ENCODE results near the gene PBX1.
"Not testable (repeated sequence)": the region's sequence is repeated elsewhere in the genome, so short reads cannot be mapped to it uniquely, and the experiment has no call there.

PBX1 gene

GRCh38 chr1:164592634-164593033 is 33.6 kb downstream of the PBX1 start:
- no peak for DNase-seq

GRCh38 chr1:164595212-164595611 is 36.2 kb downstream of the PBX1 start:
- no peak for DNase-seq

GRCh38 chr1:164596172-164596571 is 37.2 kb downstream of the PBX1 start:
- DNase-seq = no peak

- no peak for DNase-seq
These were observed 39.7 kb downstream of the PBX1 start for GRCh38 chr1:164598719-164599118.

- DNase-seq = no peak
These were observed 40.3 kb downstream of the PBX1 start for GRCh38 chr1:164599272-164599671.

GRCh38 chr1:164601399-164602100 is 42.6 kb downstream of the PBX1 start:
- DNase-seq = no peak

- peak; percentile 26 for DNase-seq
These were observed 43.1 kb downstream of the PBX1 start for GRCh38 chr1:164602101-164602422.

GRCh38 chr1:164602480-164603093 is 43.6 kb downstream of the PBX1 start:
- DNase-seq = no peak

GRCh38 chr1:164603805-164604204 is 44.8 kb downstream of the PBX1 start:
- DNase-seq = not testable (repeated sequence)

- no peak for DNase-seq
These were observed 45.6 kb downstream of the PBX1 start for GRCh38 chr1:164604541-164604940.

- no peak for DNase-seq
These were observed 46.5 kb downstream of the PBX1 start for GRCh38 chr1:164605254-164606091.

GRCh38 chr1:164607351-164607750 is 48.4 kb downstream of the PBX1 start:
- DNase-seq = no peak

GRCh38 chr1:164608651-164609057 is 49.7 kb downstream of the PBX1 start:
- DNase-seq = no peak

GRCh38 chr1:164609089-164609488 is 50.1 kb downstream of the PBX1 start:
- DNase-seq = no peak

GRCh38 chr1:164610538-164611222 is 51.7 kb downstream of the PBX1 start:
- DNase-seq = no peak

- peak; percentile 46 for DNase-seq
These were observed 53.0 kb downstream of the PBX1 start for GRCh38 chr1:164611754-164612642.

GRCh38 chr1:164613176-164613575 is 54.2 kb downstream of the PBX1 start:
- DNase-seq = no peak

- no peak for DNase-seq
These were observed 55.3 kb downstream of the PBX1 start for GRCh38 chr1:164614316-164614715.

GRCh38 chr1:164617377-164618201 is 58.6 kb downstream of the PBX1 start:
- no peak for DNase-seq

- no peak for DNase-seq
These were observed 59.2 kb downstream of the PBX1 start for GRCh38 chr1:164618202-164618564.

GRCh38 chr1:164619006-164619784 is 60.2 kb downstream of the PBX1 start:
- no peak for DNase-seq

Measured in NCI-H1417 treated with DMSO at 0.1 percent for 48 hours (cell line).